ENCODE results near the gene RGS19. TPM values are rescaled to one million over a fixed set of nuclear protein-coding genes. Genes with fewer than 3 reads are reported as not detected.

The RGS19 gene
- total RNA-seq, 1 experiment from 2014 or later, result 43.2 TPM

DNA sequence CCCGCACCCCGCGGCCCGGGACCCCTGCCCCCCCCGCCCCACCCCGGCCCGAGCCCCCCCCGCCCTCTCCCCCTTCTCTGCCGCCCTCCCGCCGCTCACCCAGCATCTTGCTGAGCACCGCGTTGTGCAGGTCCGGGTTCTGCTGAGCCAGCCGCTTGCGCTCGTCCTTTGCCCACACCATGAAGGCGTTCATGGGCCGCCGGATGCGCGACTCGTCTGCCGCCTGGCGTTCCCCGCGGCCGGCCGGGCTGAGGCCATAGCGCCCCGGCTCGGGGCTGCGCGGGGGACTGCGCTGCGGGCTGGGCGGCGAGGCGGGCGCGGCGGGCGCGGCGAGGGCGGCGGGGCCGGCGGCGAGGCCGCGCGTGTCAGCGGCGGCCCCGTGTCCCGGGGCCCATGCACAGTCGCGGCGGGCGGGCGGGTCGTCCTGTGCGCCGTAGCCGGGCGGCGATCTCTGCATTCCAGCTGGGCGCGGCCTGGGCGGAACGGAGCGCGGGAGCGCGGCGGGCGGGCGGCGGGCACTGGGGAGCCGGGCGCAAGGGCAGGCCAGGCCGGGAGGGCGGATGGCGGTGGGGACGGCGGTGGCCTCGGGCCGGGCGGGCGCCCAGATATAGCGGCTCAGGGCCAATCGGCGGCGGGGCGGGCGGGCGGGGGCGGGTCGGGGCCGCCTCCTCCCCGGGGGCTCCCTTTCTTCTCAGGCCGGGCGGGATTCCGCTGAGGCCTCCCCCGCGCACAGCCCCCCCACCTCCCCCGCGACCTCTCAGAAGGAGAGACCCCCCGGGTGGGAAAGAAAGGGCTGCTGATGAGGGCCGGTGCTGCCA, 30.0 kb downstream of the RGS19 start, which contains the start of gene SOX18:
SOX18 (minus strand) TSS at position 580 of the 818 bp plus-strand sequence; CDS start at position 457, 123 bp downstream.
- intact Hi-C loops (cut with micrococcal nuclease), result no loop called here
- H3K79me2 ChIP-seq (ENCODE audit: low read length), result no peaks in the 10 kb centered on the region
- POLR2A ChIA-PET (ENCODE audit: unreplicated experiment), result no interaction called here
- H3K9ac ChIP-seq (ENCODE audit: low read length), result no peak within 1 kb of the TSS
- no peaks in the 10 kb centered on the region for H4K20me1 ChIP-seq (ENCODE audit: low read length)
- H3K27ac ChIP-seq (ENCODE audit: low read length), result no peak within 1 kb of the TSS
- no peaks in the 10 kb centered on the region for H3K27me3 ChIP-seq (ENCODE audit: low read length)
- H3K36me3 ChIP-seq (ENCODE audit: low read depth, low read length), result no peaks in the 10 kb centered on the region
- TF ChIP-seq EZH2 (IDR thresholded peaks at IDR 0.05; ENCODE audit: low read length, unreplicated experiment), result no peak
- TF ChIP-seq, protein P1, sequence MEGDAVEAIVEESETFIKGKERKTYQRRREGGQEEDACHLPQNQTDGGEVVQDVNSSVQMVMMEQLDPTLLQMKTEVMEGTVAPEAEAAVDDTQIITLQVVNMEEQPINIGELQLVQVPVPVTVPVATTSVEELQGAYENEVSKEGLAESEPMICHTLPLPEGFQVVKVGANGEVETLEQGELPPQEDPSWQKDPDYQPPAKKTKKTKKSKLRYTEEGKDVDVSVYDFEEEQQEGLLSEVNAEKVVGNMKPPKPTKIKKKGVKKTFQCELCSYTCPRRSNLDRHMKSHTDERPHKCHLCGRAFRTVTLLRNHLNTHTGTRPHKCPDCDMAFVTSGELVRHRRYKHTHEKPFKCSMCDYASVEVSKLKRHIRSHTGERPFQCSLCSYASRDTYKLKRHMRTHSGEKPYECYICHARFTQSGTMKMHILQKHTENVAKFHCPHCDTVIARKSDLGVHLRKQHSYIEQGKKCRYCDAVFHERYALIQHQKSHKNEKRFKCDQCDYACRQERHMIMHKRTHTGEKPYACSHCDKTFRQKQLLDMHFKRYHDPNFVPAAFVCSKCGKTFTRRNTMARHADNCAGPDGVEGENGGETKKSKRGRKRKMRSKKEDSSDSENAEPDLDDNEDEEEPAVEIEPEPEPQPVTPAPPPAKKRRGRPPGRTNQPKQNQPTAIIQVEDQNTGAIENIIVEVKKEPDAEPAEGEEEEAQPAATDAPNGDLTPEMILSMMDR (conservative IDR thresholded peaks at IDR 0.05; ENCODE audit: low read depth, low read length), result no peak
- no peak for TF ChIP-seq EZH2phosphoT487 (IDR thresholded peaks at IDR 0.05; ENCODE audit: borderline replicate concordance, low read length)
- ATAC-seq, result peak; percentile 18
- CTCF ChIA-PET, result no interaction called here
- no TSS peak for BruUV-seq (replicated peaks)
- DNase-seq, result peak; percentile 31
- H2AFZ ChIP-seq (ENCODE audit: low read length), result no peak within 1 kb of the TSS
- no peaks in the 10 kb centered on the region for H3K9me2 ChIP-seq (replicated peaks; ENCODE audit: low read length)
- H3K4me1 ChIP-seq (ENCODE audit: insufficient read depth, low read length), result peaks cover 19% of the 10 kb centered on the region
- no peaks in the 10 kb centered on the region for H3F3A ChIP-seq (ENCODE audit: low read length, unreplicated experiment)
- H3K9me3 ChIP-seq (ENCODE audit: low read length), result no peaks in the 10 kb centered on the region
- peak within 1 kb of the TSS; percentile 60 for H3K4me2 ChIP-seq (ENCODE audit: low read length)
- no peak within 1 kb of the TSS for H3K4me3 ChIP-seq (ENCODE audit: low read length)

DNA sequence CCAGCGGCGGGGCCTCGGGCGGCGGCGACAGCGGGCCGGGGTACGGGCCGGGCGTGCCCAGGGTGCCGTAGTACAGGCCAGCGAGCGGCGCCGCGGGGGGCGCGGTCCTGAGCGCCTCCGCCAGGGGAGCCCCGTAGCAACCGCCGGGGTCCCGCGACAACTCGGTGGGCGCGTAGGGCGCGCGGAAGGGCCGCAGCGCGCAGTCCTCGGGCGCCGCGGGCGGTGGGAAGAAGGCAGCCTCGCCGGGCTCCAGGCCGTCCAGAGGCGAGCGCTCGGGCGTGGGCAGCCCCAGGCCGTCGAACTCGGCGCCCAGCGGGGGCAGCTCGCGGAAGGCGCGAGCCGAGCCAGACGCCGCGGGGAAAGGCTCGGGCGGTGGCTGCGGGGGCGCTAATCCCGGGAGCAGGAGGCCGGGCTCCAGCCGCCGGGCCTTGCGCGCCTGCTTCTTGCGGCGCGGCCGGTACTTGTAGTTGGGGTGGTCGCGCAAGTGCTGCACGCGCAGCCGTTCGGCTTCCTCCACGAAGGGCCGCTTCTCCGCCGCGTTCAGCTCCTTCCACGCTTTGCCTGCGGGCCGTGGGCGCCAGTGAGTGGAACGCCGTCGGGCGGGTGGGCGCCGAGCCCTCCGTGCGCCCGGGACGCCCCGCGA, 30.8 kb downstream of the RGS19 start:
- ATAC-seq (no peak), DNase-seq (no peak)
- H3K4me2 ChIP-seq (ENCODE audit: low read length), result no peak overlapping the region
- no peak for TF ChIP-seq EZH2 (IDR thresholded peaks at IDR 0.05; ENCODE audit: low read length, unreplicated experiment)
- TF ChIP-seq, protein P1 (conservative IDR thresholded peaks at IDR 0.05; ENCODE audit: low read depth, low read length), result no peak
- no peak for TF ChIP-seq EZH2phosphoT487 (IDR thresholded peaks at IDR 0.05; ENCODE audit: borderline replicate concordance, low read length)
- no peaks in the 10 kb centered on the region for H3K9me3 ChIP-seq (ENCODE audit: low read length)
- BruUV-seq (replicated peaks), result no TSS peak
- no peak overlapping the region for H3K27ac ChIP-seq (ENCODE audit: low read length)
- H3K36me3 ChIP-seq (ENCODE audit: low read depth, low read length), result no peaks in the 10 kb centered on the region
- CTCF ChIA-PET, result no interaction called here
- no peaks in the 10 kb centered on the region for H3K27me3 ChIP-seq (ENCODE audit: low read length)
- H3K79me2 ChIP-seq (ENCODE audit: low read length), result no peaks in the 10 kb centered on the region
- H2AFZ ChIP-seq (ENCODE audit: low read length), result no peak overlapping the region
- no peaks in the 10 kb centered on the region for H3K9me2 ChIP-seq (replicated peaks; ENCODE audit: low read length)
- H4K20me1 ChIP-seq (ENCODE audit: low read length), result no peaks in the 10 kb centered on the region
- POLR2A ChIA-PET (ENCODE audit: unreplicated experiment), result no interaction called here
- no peak overlapping the region for H3K9ac ChIP-seq (ENCODE audit: low read length)
- H3K4me1 ChIP-seq (ENCODE audit: insufficient read depth, low read length), result peaks cover 20% of the 10 kb centered on the region
- H3F3A ChIP-seq (ENCODE audit: low read length, unreplicated experiment), result peaks cover 5% of the 10 kb centered on the region
- no peak overlapping the region for H3K4me3 ChIP-seq (ENCODE audit: low read length)
- intact Hi-C loops (cut with micrococcal nuclease), result no loop called here

GRCh38 chr20:64047968-64048401, 31.3 kb downstream of the RGS19 start:
- H3K4me3 ChIP-seq (ENCODE audit: low read length), result no peak overlapping the region
- peaks cover 20% of the 10 kb centered on the region for H3K4me1 ChIP-seq (ENCODE audit: insufficient read depth, low read length)
- no peaks in the 10 kb centered on the region for H3K9me2 ChIP-seq (replicated peaks; ENCODE audit: low read length)
- no peaks in the 10 kb centered on the region for H4K20me1 ChIP-seq (ENCODE audit: low read length)
- DNase-seq (no peak), ATAC-seq (no peak)
- H3K27ac ChIP-seq (ENCODE audit: low read length), result no peak overlapping the region
- ChIA-PET POLR2A (ENCODE audit: unreplicated experiment) (no interaction called here), CTCF (no interaction called here)
- H3K9me3 ChIP-seq (ENCODE audit: low read length), result no peaks in the 10 kb centered on the region
- no TSS peak for BruUV-seq (replicated peaks)
- H2AFZ ChIP-seq (ENCODE audit: low read length), result no peak overlapping the region
- H3K79me2 ChIP-seq (ENCODE audit: low read length), result no peaks in the 10 kb centered on the region
- H3K27me3 ChIP-seq (ENCODE audit: low read length), result no peaks in the 10 kb centered on the region
- TF ChIP-seq EZH2 (IDR thresholded peaks at IDR 0.05; ENCODE audit: low read length, unreplicated experiment), result no peak
- TF ChIP-seq, protein P1 (conservative IDR thresholded peaks at IDR 0.05; ENCODE audit: low read depth, low read length), result no peak
- no peak for TF ChIP-seq EZH2phosphoT487 (IDR thresholded peaks at IDR 0.05; ENCODE audit: borderline replicate concordance, low read length)
- intact Hi-C loops (cut with micrococcal nuclease), result no loop called here
- no peak overlapping the region for H3K9ac ChIP-seq (ENCODE audit: low read length)
- H3K36me3 ChIP-seq (ENCODE audit: low read depth, low read length), result no peaks in the 10 kb centered on the region
- H3F3A ChIP-seq (ENCODE audit: low read length, unreplicated experiment), result peaks cover 5% of the 10 kb centered on the region
- no peak overlapping the region for H3K4me2 ChIP-seq (ENCODE audit: low read length)

Measured in PC-3 (cell line).